SK-N-SH (cell line): Measurements from ENCODE around the gene ABLIM2. TPM values are rescaled to one million over a fixed set of nuclear protein-coding genes. Genes with fewer than 3 reads are reported as not detected.

Experiments
- CTCF ChIA-PET: fragments of 300-600, 350-600 bp; formaldehyde crosslinking; extraction: SDS; loops from one replicate; lab custom pipeline; 2021; lab: Yijun Ruan, JAX
- POLR2A ChIA-PET: fragments of 350-600 bp; sonication (Branson Sonifier 250); formaldehyde crosslinking; extraction: SDS; loops from one replicate; lab custom pipeline; 2020; ENCODE audit warnings: antibody characterized with exemption, inconsistent platforms; lab: Yijun Ruan, JAX
- DNase-seq: peaks from one replicate; pipeline ENCODE4 v3.0.0; 2012
- H2AFZ ChIP-seq: fragments of 200-600 bp; sonication (generic); 2 replicates; pipeline ENCODE4 v1.8.1; 2016; ENCODE audit warnings: antibody characterized with exemption, mild to moderate bottlenecking, low read depth
- H3F3A ChIP-seq: fragments of 200-600 bp; sonication (generic); replicated peaks from 2 replicates; pipeline ENCODE3; 2016; ENCODE audit warnings: antibody characterized with exemption, mild to moderate bottlenecking; ENCODE audit not compliant: insufficient read depth
- H3K27ac ChIP-seq, 2 experiments: fragments of 200-500 bp in 1 of 2; fragments of 200-600 bp in 1 of 2; sonication (Bioruptor generic) in 1 of 2; sonication (generic), shearing (Covaris generic) in 1 of 2; 2 replicates each; pipeline versions ENCODE4 v1.5.1 to v1.6.1; 2014 to 2016; ENCODE audit warnings: low read depth in 2 of 2, inconsistent platforms in 1 of 2, low read length in 1 of 2, mild to moderate bottlenecking in 1 of 2, mixed read lengths in 1 of 2
- H3K27me3 ChIP-seq: fragments of 200-600 bp; sonication (generic), shearing (Covaris generic); 2 replicates; pipeline ENCODE4 v1.6.1; 2016; ENCODE audit warnings: mixed run types; ENCODE audit not compliant: insufficient read depth
- H3K36me3 ChIP-seq, 2 experiments: fragments of 200-500 bp in 1 of 2; fragments of 200-600 bp in 1 of 2; sonication (Bioruptor generic) in 1 of 2; sonication (generic) in 1 of 2; replicated peaks in 1 of 2; 2 replicates each; pipeline versions ENCODE3 to v1.5.1; 2014 to 2016; ENCODE audit warnings: low read length in 1 of 2, mild to moderate bottlenecking in 1 of 2; ENCODE audit not compliant: insufficient read depth in 2 of 2, control insufficient read depth in 1 of 2
- H3K4me1 ChIP-seq, 2 experiments: fragments of 200-500 bp in 1 of 2; fragments of 200-600 bp in 1 of 2; sonication (Bioruptor generic) in 1 of 2; sonication (generic), shearing (Covaris generic) in 1 of 2; 2 replicates each; pipeline versions ENCODE4 v1.5.1 to v1.6.1; 2014 to 2016; ENCODE audit warnings: low read depth in 1 of 2, low read length in 1 of 2, mixed run types in 1 of 2; ENCODE audit not compliant: insufficient read depth in 2 of 2, control insufficient read depth in 1 of 2
- H3K4me2 ChIP-seq: fragments of 200-600 bp; sonication (generic), shearing (Covaris generic); 2 replicates; pipeline ENCODE4 v1.6.1; 2017; ENCODE audit warnings: mixed run types
- H3K4me3 ChIP-seq, 2 experiments: fragments of 200-500 bp in 1 of 2; fragments of 200-600 bp in 1 of 2; sonication (Bioruptor generic) in 1 of 2; sonication (generic), shearing (Covaris generic) in 1 of 2; 2 replicates each; pipeline versions ENCODE4 v1.5.1 to v1.8.1; 2014 to 2016; ENCODE audit warnings: low read depth in 2 of 2, inconsistent platforms in 1 of 2, low read length in 1 of 2, mild to moderate bottlenecking in 1 of 2, mixed read lengths in 1 of 2, moderate library complexity in 1 of 2
- H3K79me2 ChIP-seq: fragments of 200-600 bp; sonication (generic); 2 replicates; pipeline ENCODE4 v1.8.1; 2017; ENCODE audit warnings: mild to moderate bottlenecking; ENCODE audit not compliant: insufficient read depth
- H3K9ac ChIP-seq: fragments of 200-600 bp; sonication (generic); 2 replicates; pipeline ENCODE4 v1.6.1; 2017; ENCODE audit warnings: mixed run types
- H3K9me2 ChIP-seq: fragments of 200-600 bp; sonication (generic); 2 replicates; pipeline ENCODE4 v1.6.1; 2017; ENCODE audit warnings: mixed run types
- H3K9me3 ChIP-seq: fragments of 200-600 bp; sonication (generic); 2 replicates; pipeline ENCODE4 v1.6.1; 2017; ENCODE audit warnings: mixed run types, mild to moderate bottlenecking, moderate library complexity
- H4K20me1 ChIP-seq: fragments of 200-600 bp; sonication (generic); 2 replicates; pipeline ENCODE4 v1.6.1; 2017; ENCODE audit warnings: mild to moderate bottlenecking, mixed run types; ENCODE audit not compliant: insufficient read depth
- IRF3 ChIP-seq: fragments of 150-350 bp; IDR thresholded peaks from 2 replicates; pipeline ENCODE4 v1.6.1; 2016; ENCODE audit warnings: mild to moderate bottlenecking, low read depth, low read length
- MXI1 ChIP-seq: IDR thresholded peaks from 2 replicates; pipeline ENCODE4 v1.6.1; 2012; ENCODE audit warnings: mild to moderate bottlenecking, low read depth, low read length, improper control_type of control experiment
- RCOR1 ChIP-seq: fragments of 150-350 bp; IDR thresholded peaks from 2 replicates; pipeline ENCODE4 v1.6.1; 2017; ENCODE audit warnings: antibody characterized with exemption, low read length
- REST ChIP-seq: IDR thresholded peaks from 2 replicates; pipeline ENCODE4 v1.6.1; 2012; ENCODE audit warnings: mild to moderate bottlenecking, low read depth, low read length, moderate library complexity
- WGBS: methylation state at CpG from one replicate; pipeline ENCODE4 v1.1.6; 2017; ENCODE audit warnings: low lambda C conversion rate; 5-methylcytosine and 5-hydroxymethylcytosine counted together
- polyA plus RNA-seq, 3 experiments: library from polyadenylated mRNA; depleted of rRNA; stranded (reverse); fragments of >200 nt; gene quantifications; 2 replicates each; pipeline ENCODE4 v1.2.3, GENCODE V29; 2012

The ABLIM2 gene
- polyA plus RNA-seq, 1 of the 3 experiments (the other 2 are of a cell fraction) = 0.53 TPM

GRCh38 chr4:7963691-7964090, 194.9 kb downstream of the ABLIM2 start:
- no peaks in the 10 kb centered on the region for H3K36me3 ChIP-seq
- H3K9ac ChIP-seq = no peak overlapping the region
- H3K4me1 ChIP-seq = peaks cover 18 to 36% of the 10 kb centered on the region in 2 experiments; a peak in 3 of 4 replicates
- CTCF ChIA-PET = interaction anchor here (0.8 kb wide), 1 partner anchor 162 kb away, joined by 3 read pairs; no protein-coding TSS in a partner anchor
- no peaks in the 10 kb centered on the region for H4K20me1 ChIP-seq
- H3K9me3 ChIP-seq = no peaks in the 10 kb centered on the region
- no peak overlapping the region for H3K4me2 ChIP-seq
- TF ChIP-seq REST (no peak), RCOR1 (no peak), IRF3 (no peak)
- H3K27ac ChIP-seq = no peak overlapping the region
- H3K9me2 ChIP-seq = no peaks in the 10 kb centered on the region
- H3K79me2 ChIP-seq = peaks cover 2% of the 10 kb centered on the region; the same call in 1 of the 2 replicates
- POLR2A ChIA-PET = no interaction called here
- no peaks in the 10 kb centered on the region for H3K27me3 ChIP-seq
- WGBS = 96% methylated on average over 11 of the region's 12 CpGs
- H3K4me3 ChIP-seq = no peak overlapping the region
- peaks cover 28% of the 10 kb centered on the region for H3F3A ChIP-seq
- H2AFZ ChIP-seq = no peak overlapping the region
- no peak for DNase-seq

GRCh38 chr4:7962609-7963508, 195.8 kb downstream of the ABLIM2 start:
- Histone ChIP-seq H3K79me2 (peaks cover 2% of the 10 kb centered on the region; the same call in 1 of the 2 replicates), H3K9me2 (no peaks in the 10 kb centered on the region), H3K4me1 (peaks cover 14 to 35% of the 10 kb centered on the region in 2 experiments; a peak in 3 of 4 replicates), H3F3A (peaks cover 27% of the 10 kb centered on the region), H4K20me1 (no peaks in the 10 kb centered on the region), H3K4me3 (no peak overlapping the region), H3K4me2 (no peak overlapping the region), H3K27ac (no peak overlapping the region), H3K36me3 (no peaks in the 10 kb centered on the region)
- WGBS = 93% methylated on average over 15 of the region's 17 CpGs
- POLR2A ChIA-PET = no interaction called here
- no peak for TF ChIP-seq MXI1
- TF ChIP-seq, all 33 proteins: peak for 0
- Histone ChIP-seq H3K27me3 (no peaks in the 10 kb centered on the region), H3K9ac (no peak overlapping the region), H3K9me3 (no peaks in the 10 kb centered on the region), H2AFZ (no peak overlapping the region)
- DNase-seq = no peak
- CTCF ChIA-PET = interaction anchor here (0.8 to 1.2 kb wide), 3 partner anchors 23 to 161 kb away, joined by 3 to 4 read pairs (median 3); partner anchors contain the start of gene AFAP1
